Peyer's patch (tissue), 4 donors: ENCODE results near the gene OSBPL6.

Experiments
- CTCF ChIP-seq, 6 experiments: fragments of 450-650 bp in 4 of 6; fragments of 200-600 bp in 2 of 6; sonication (generic) in 1 of 6; IDR thresholded peaks; one replicate each; pipeline ENCODE4 v1.5.1; 2017 to 2019; ENCODE audit warnings: antibody characterized with exemption in 6 of 6, mild to moderate bottlenecking in 3 of 6, moderate library complexity in 1 of 6
- POLR2A ChIP-seq, 2 donors: fragments of 450-650 bp; IDR thresholded peaks; one replicate each; pipeline ENCODE4 v1.5.1; 2017; ENCODE audit warnings: antibody characterized with exemption in 2 of 2, mild to moderate bottlenecking in 2 of 2, moderate library complexity in 2 of 2

DNA sequence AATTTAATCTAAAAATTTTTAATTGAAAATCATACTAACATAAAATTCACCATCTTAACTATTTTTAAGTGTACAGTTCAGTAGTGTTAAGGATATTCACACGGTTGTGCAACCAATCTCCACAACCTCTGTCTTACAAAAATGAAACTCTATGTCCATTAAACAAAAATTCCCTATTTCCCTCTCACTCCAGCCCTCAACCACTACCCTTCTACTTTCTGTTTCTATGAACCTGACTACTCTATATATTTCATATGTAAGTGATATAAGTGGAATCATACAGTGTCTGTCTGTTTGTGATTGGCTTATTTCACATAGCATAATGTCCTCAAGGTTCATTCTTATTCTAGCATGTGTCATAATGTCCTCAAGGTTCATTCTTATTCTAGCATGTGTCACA is 34.3 kb upstream of the OSBPL6 start:
- TF ChIP-seq CTCF (IDR thresholded peaks at IDR 0.05) (no peak), POLR2A (IDR thresholded peaks at IDR 0.05) (no peak)
